CD4-positive, alpha-beta T cell treated with Interleukin-21 for 1 hour (primary cell): Measurements from ENCODE around the gene DVL3.
"Not testable (repeated sequence)": the region's sequence is repeated elsewhere in the genome, so short reads cannot be mapped to it uniquely, and the experiment has no call there.

Experiments
- DNase-seq: peaks from one replicate; pipeline ENCODE4 v3.0.0-alpha.2; 2020

DVL3 gene

GRCh38 chr3:184154885-184155643 lies at the start of gene DVL3:
Gene DVL3, plus strand, starts transcription at chr3:184155377. Its CDS starts 259 bp downstream, at chr3:184155636.
- DNase-seq = peak; percentile 55

- DNase-seq = no peak
Observed at GRCh38 chr3:184110316-184110725, 44.9 kb upstream of the DVL3 start.

GRCh38 chr3:184116017-184116416 lies 39.2 kb upstream of the DVL3 start:
- DNase-seq = no peak

GRCh38 chr3:184117636-184118035 lies 37.5 kb upstream of the DVL3 start:
- no peak for DNase-seq

GRCh38 chr3:184121031-184121430 lies 34.1 kb upstream of the DVL3 start:
- DNase-seq = not testable (repeated sequence)

GRCh38 chr3:184126006-184126405 lies 29.2 kb upstream of the DVL3 start:
- DNase-seq = no peak

GRCh38 chr3:184129012-184129411 lies 26.2 kb upstream of the DVL3 start:
- DNase-seq = no peak

GRCh38 chr3:184132945-184133344 lies 22.2 kb upstream of the DVL3 start:
- no peak for DNase-seq

- peak; percentile 48 for DNase-seq
Observed at GRCh38 chr3:184133840-184134745, 21.1 kb upstream of the DVL3 start.

- DNase-seq = no peak
Observed at GRCh38 chr3:184134746-184135148, 20.4 kb upstream of the DVL3 start.

GRCh38 chr3:184135149-184135910 lies 19.8 kb upstream of the DVL3 start, which contains the start of gene EIF2B5:
Gene EIF2B5, plus strand, starts transcription at chr3:184135358. Its CDS starts 28 bp downstream, at chr3:184135386.
- DNase-seq = peak; percentile 91

GRCh38 chr3:184135911-184136260 lies 19.3 kb upstream of the DVL3 start:
- DNase-seq = no peak

- no peak for DNase-seq
Observed at GRCh38 chr3:184140436-184140835, 14.7 kb upstream of the DVL3 start.

- no peak for DNase-seq
Observed at GRCh38 chr3:184142199-184142598, 13.0 kb upstream of the DVL3 start.

GRCh38 chr3:184143327-184143726 lies 11.8 kb upstream of the DVL3 start:
- no peak for DNase-seq

- DNase-seq = no peak
Observed at GRCh38 chr3:184144505-184144904, 10.7 kb upstream of the DVL3 start.

- peak; percentile 50 for DNase-seq
Observed at GRCh38 chr3:184145111-184145524, 10.1 kb upstream of the DVL3 start.

- no peak for DNase-seq
Observed at GRCh38 chr3:184145751-184146270, 9.4 kb upstream of the DVL3 start.

GRCh38 chr3:184148076-184148475 lies 7.1 kb upstream of the DVL3 start:
- DNase-seq = no peak

- DNase-seq = no peak
Observed at GRCh38 chr3:184149123-184149522, 6.1 kb upstream of the DVL3 start.

GRCh38 chr3:184149770-184150169 lies 5.4 kb upstream of the DVL3 start:
- not testable (repeated sequence) for DNase-seq

GRCh38 chr3:184155644-184156521 lies 706 bp downstream of the DVL3 start:
- DNase-seq = peak; percentile 38
